BE2C (cell line): ENCODE measurements around the gene CIB4.

Experiments
- DNase-seq: peaks from one replicate; pipeline ENCODE4 v3.0.0-alpha.2; 2020
- H3K27me3 ChIP-seq: fragments of 250-450 bp; sonication (Bioruptor Pico); 2 replicates; pipeline ENCODE4 v1.5.1; 2020; ENCODE audit warnings: mild to moderate bottlenecking
- H3K36me3 ChIP-seq: fragments of 250-450 bp; sonication (Bioruptor Pico); 2 replicates; pipeline ENCODE4 v1.5.1; 2020; ENCODE audit warnings: mild to moderate bottlenecking
- H3K4me1 ChIP-seq: fragments of 250-450 bp; sonication (Bioruptor Pico); 2 replicates; pipeline ENCODE4 v1.5.1; 2020
- H3K4me3 ChIP-seq: 2 replicates; pipeline ENCODE4 v1.5.1; 2011; ENCODE audit warnings: low read depth, low read length
- H3K9me3 ChIP-seq: fragments of 250-450 bp; sonication (Bioruptor Pico); 2 replicates; pipeline ENCODE4 v1.5.1; 2020
- CTCF ChIP-seq: IDR thresholded peaks from 2 replicates; pipeline ENCODE4 v1.5.1; 2012; ENCODE audit warnings: mild to moderate bottlenecking, low read depth, low read length

CIB4 gene

GRCh38 chr2:26579025-26579722, 62.0 kb downstream of the CIB4 start:
- DNase-seq, result no peak
- TF ChIP-seq CTCF, result no peak
- no peaks in the 10 kb centered on the region for H3K36me3 ChIP-seq

GRCh38 chr2:26578581-26578980, 62.6 kb downstream of the CIB4 start:
- H3K27me3 ChIP-seq, result no peaks in the 10 kb centered on the region

More at GRCh38 chr2:26579025-26579722, 62.0 kb downstream of the CIB4 start:
- Histone ChIP-seq H3K4me3 (no peak overlapping the region), H3K4me1 (no peaks in the 10 kb centered on the region), H3K9me3 (no peaks in the 10 kb centered on the region), H3K27me3 (no peaks in the 10 kb centered on the region)

GRCh38 chr2:26578113-26578458, 63.1 kb downstream of the CIB4 start:
- Histone ChIP-seq H3K4me3 (no peak overlapping the region), H3K9me3 (no peaks in the 10 kb centered on the region), H3K27me3 (no peaks in the 10 kb centered on the region), H3K4me1 (no peaks in the 10 kb centered on the region), H3K36me3 (no peaks in the 10 kb centered on the region)
- no peak for TF ChIP-seq CTCF
- DNase-seq, result no peak

More at GRCh38 chr2:26578581-26578980, 62.6 kb downstream of the CIB4 start:
- no peaks in the 10 kb centered on the region for H3K9me3 ChIP-seq
- DNase-seq, result no peak
- no peaks in the 10 kb centered on the region for H3K4me1 ChIP-seq
- no peak overlapping the region for H3K4me3 ChIP-seq
- no peak for TF ChIP-seq CTCF
- no peaks in the 10 kb centered on the region for H3K36me3 ChIP-seq

- H3K4me1 ChIP-seq, result no peaks in the 10 kb centered on the region
- no peaks in the 10 kb centered on the region for H3K9me3 ChIP-seq
- TF ChIP-seq CTCF, result peak; percentile 98
- no peak overlapping the region for H3K4me3 ChIP-seq
- peak; percentile 82 for DNase-seq
- H3K36me3 ChIP-seq, result no peaks in the 10 kb centered on the region
- no peaks in the 10 kb centered on the region for H3K27me3 ChIP-seq
These were observed 63.6 kb downstream of the CIB4 start for GRCh38 chr2:26577442-26578112.

GRCh38 chr2:26576565-26577441, 64.4 kb downstream of the CIB4 start:
- Histone ChIP-seq H3K27me3 (no peaks in the 10 kb centered on the region), H3K4me1 (no peaks in the 10 kb centered on the region), H3K36me3 (no peaks in the 10 kb centered on the region), H3K4me3 (no peak overlapping the region), H3K9me3 (no peaks in the 10 kb centered on the region)
- no peak for TF ChIP-seq CTCF
- no peak for DNase-seq
